HG02885 (cell line): ENCODE results near the gene CTDP1.

Experiments used
- ATAC-seq: cut with Tn5 transposase; IDR thresholded peaks from one replicate; pipeline ENCODE4 v1.9.1; 2021; ENCODE audit warnings: mild to moderate bottlenecking; ENCODE audit not compliant: unreplicated experiment, poor library complexity

The CTDP1 gene

GRCh38 chr18:79643054-79643984 lies 36.3 kb upstream of the CTDP1 start:
- no peak for ATAC-seq

DNA sequence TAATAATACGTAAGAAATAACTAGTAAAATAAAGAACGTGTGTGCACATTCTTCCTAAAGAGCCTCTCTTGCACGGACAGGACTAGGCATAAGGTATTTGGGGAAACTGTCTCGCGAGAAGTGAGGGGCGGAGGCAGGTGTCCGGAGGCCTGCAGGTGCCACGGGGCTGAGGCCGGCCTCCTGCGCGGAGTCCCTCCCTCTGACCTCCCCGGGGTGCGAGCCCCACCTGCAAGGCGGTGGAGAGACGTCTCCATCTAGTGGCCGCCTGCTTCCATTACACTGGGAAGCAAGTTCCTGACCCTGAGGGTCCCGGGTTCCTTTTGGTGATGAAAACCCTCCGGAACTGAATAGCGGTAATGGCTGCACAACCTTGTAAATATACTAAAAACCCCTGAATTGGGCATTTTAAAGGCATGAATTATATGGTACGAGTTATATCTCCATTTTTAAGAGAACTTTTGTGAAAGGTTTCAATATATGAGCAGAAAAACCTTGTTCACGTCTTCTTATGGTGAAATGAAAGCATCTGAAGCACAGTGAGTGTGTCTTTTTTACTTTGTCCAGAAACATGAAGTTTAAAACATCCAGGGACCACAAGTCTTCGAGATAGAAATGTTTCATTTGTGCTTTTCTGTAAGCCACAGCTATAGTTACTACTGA lies 35.5 kb upstream of the CTDP1 start:
- ATAC-seq = peak; percentile 90

GRCh38 chr18:79644666-79645057 lies 34.9 kb upstream of the CTDP1 start:
- ATAC-seq = no peak

GRCh38 chr18:79645291-79645983 lies 34.2 kb upstream of the CTDP1 start:
- ATAC-seq = no peak

DNA sequence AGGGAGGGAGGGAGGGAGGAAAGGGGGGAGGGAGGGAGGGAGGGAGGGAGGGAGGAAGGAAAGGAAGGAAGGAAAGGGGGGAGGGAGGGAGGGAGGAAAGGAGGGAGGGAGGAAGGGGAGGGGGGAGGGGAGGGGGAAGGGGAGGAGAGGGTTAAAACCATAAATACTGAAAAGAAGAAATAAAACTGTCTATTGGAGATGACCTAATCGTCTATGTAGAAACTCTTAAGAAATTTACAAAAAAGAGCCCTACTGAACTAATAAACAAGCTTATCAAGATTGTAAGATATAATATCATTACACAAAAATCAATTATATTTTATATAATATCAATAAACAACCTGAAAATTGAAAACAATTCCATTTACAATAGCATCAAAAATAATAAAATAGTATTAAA lies 32.3 kb upstream of the CTDP1 start:
- ATAC-seq = no peak

GRCh38 chr18:79650959-79651358 lies 28.6 kb upstream of the CTDP1 start:
- ATAC-seq = no peak

- no peak for ATAC-seq
These were observed 22.1 kb upstream of the CTDP1 start for GRCh38 chr18:79657342-79657996.

GRCh38 chr18:79658366-79658765 lies 21.2 kb upstream of the CTDP1 start:
- no peak for ATAC-seq

GRCh38 chr18:79659733-79660132 lies 19.9 kb upstream of the CTDP1 start:
- no peak for ATAC-seq

- no peak for ATAC-seq
These were observed 17.6 kb upstream of the CTDP1 start for GRCh38 chr18:79662034-79662433.

GRCh38 chr18:79662439-79662838 lies 17.2 kb upstream of the CTDP1 start:
- no peak for ATAC-seq

DNA sequence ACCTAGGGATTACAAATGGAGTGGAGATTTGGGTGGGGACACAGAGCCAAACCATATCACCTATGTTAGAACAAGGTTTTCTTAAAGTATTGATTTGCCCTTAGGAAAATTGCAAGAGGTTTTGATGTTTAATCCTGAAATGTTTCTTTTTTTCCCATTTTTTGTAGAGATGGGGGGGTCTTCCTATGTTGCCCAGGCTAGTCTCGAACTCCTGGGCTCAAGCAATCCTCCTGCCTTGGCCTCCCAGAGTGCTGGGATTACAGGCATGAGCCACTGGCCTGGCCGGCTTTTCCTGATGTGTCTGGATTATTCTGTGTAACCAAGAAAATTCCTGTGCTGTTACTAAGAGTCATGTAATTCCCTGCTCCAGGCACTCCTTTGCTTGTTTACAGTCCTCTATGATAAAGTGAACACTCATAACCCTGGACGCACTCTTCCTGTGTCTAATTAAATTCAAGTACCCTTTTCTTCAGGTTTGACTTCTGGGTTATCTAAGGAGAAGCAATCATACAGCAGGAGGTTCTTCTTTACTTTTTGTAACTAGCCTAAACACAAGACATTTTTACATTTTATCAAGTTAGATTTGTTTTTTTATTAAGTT lies 15.0 kb upstream of the CTDP1 start:
- ATAC-seq = no peak

GRCh38 chr18:79668203-79668602 lies 11.4 kb upstream of the CTDP1 start:
- no peak for ATAC-seq

DNA sequence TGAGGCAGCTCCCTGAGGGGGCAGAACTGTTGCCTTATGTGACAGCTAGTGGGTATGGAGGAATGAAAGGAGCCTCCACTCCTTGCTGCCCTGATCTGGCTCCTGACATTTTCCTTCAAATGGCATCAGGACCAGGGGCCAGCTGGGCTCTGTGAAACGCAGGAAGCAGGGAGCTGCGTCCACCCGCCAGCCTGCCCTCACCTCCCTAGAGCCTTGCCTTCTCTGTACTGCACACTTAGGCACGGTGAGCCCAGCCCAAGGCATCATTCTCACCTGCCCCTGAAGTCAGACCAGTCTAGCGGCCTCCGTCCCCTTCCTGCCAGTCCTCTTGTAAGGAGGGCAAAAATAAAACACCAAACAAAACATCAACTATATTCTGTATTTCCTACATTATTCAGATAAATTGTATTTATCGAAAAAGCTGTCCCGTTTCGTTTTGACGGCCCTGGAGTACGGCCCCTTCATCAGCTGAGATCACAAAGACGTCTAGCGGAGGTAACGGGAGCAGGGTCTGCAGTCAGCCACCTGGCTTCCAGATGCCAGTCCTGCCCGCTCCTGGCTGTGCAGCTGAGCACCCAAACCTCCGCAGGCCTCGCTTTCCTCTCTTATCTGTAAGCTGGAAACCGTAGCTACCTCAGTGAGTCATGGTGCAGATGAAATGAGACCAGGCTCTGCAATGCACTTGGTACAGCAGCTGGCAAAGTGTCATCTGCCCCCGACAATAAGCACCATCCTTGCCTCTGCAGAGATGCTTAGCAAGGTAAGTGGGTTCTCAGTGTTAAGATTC lies 6.9 kb upstream of the CTDP1 start:
- ATAC-seq = no peak

DNA sequence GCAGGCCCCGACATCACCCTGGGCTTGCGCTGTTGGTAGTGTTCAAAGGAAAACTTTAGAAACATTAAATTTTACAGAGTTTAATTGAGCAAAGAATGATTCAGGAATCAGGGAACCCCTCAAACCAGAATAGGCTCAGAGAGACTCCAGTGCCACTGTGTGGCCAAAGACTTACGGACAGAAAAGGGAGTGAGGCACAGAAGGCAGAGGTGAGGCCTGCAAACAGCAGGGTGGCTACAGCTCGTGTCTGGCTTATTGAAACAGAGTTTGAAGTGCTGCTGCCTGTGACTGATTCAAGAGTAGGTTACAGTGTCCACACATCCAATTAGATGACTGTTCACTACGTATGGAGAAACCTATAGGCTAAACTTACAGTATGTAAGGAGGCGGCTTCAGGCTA lies 2.4 kb upstream of the CTDP1 start:
- ATAC-seq = no peak

GRCh38 chr18:79677840-79678239 lies 1.8 kb upstream of the CTDP1 start:
- no peak for ATAC-seq

DNA sequence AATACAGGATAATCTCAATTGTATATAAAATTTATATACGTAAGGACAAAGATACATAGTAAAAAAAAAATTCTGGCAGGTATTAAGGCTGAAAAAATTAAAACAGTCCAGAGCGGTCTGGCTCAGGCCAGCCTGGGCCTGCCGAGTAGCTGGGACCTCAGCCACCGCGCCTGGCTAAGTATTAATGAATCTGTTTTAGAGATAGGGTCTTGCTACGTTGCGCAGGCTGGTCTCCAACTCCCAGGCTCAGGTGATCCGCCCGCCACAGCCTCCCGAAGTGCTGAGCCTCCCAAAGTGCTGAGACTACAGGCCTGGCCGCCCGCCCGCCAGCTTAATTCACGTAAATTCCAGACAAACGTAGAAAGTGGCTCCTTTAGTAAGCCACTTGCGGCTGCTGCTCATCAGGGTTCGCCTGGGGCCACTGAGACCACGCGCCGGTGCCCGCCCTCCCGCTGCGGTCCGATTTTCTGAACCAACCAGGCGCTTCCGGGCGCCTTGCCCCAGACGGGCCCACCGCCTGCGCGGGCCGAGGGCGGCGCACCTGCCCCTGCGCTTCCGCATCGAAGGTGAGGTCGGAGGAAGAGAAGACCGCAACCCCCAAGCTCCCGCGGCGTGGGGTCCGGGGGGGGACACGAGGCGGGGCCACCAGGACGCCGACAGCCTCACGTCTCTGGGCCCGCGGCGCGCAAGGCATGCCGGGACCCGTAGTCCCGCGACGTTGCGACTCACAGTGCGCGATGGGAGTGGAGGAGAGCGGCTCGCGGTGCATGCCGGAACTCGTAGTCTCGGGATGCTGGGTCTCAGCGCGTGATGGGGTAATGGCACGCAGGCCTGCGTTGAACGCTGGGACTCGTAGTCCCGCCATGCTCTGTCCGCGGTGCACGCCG lies 695 bp upstream of the CTDP1 start:
- peak; percentile 92 for ATAC-seq

GRCh38 chr18:79680100-79680879 lies 687 bp downstream of the CTDP1 start:
- peak; percentile 1 for ATAC-seq
